HepG2 (cell line): ENCODE results near the gene CALR. TPM values are rescaled to one million over a fixed set of nuclear protein-coding genes. Genes with fewer than 3 reads are reported as not detected.

Experiments
- BCL6 ChIP-seq: IDR thresholded peaks from 2 replicates; pipeline ENCODE4 v1.6.1; 2016; ENCODE audit warnings: missing genetic modification reagents, missing compliant biosample characterization
- ELF3 ChIP-seq: IDR thresholded peaks from 2 replicates; pipeline ENCODE4 v1.6.1; 2016; ENCODE audit warnings: missing genetic modification reagents, missing compliant biosample characterization
- HNF4A ChIP-seq: sonication (generic); formaldehyde crosslinking; IDR thresholded peaks from 2 replicates; pipeline ENCODE4 v1.4.0; 2020; ENCODE audit warnings: missing genetic modification reagents
- JUNB ChIP-seq: sonication (generic); formaldehyde crosslinking; IDR thresholded peaks from 2 replicates; pipeline ENCODE4 v1.8.0; 2022; ENCODE audit warnings: missing genetic modification reagents, mild to moderate bottlenecking, borderline replicate concordance
- NAIF1 ChIP-seq: sonication (generic); formaldehyde crosslinking; IDR thresholded peaks from 2 replicates; pipeline ENCODE4 v1.5.0; 2020; ENCODE audit warnings: mild to moderate bottlenecking, missing genetic modification reagents, borderline replicate concordance
- SCMH1 ChIP-seq: sonication (generic); formaldehyde crosslinking; IDR thresholded peaks from 2 replicates; pipeline ENCODE4 v1.9.0; 2021; ENCODE audit warnings: missing genetic modification reagents, mild to moderate bottlenecking, borderline replicate concordance
- SMYD3 ChIP-seq: sonication (generic); formaldehyde crosslinking; IDR thresholded peaks from 2 replicates; pipeline ENCODE4 v1.8.1; 2023; ENCODE audit warnings: mild to moderate bottlenecking, missing genetic modification reagents
- SP1 ChIP-seq, 2 experiments: fragments of 450-650 bp in 1 of 2; sonication (generic) in 1 of 2; formaldehyde crosslinking in 1 of 2; IDR thresholded peaks; 2 replicates each; pipeline versions ENCODE4 v1.4.0 to v1.6.1; 2016 to 2020; ENCODE audit warnings: missing genetic modification reagents in 1 of 2
- TCF7 ChIP-seq: sonication (generic); IDR thresholded peaks from 2 replicates; pipeline ENCODE4 v1.6.1; 2016; ENCODE audit warnings: antibody characterized with exemption, low read depth
- TFDP1 ChIP-seq: IDR thresholded peaks from 2 replicates; pipeline ENCODE4 v1.6.1; 2016; ENCODE audit warnings: missing compliant biosample characterization, missing genetic modification reagents, borderline replicate concordance
- ZNF318 ChIP-seq: sonication (generic); formaldehyde crosslinking; IDR thresholded peaks from 2 replicates; pipeline ENCODE4 v1.4.0; 2020; ENCODE audit warnings: mild to moderate bottlenecking, missing genetic modification reagents
- ZNF337 ChIP-seq: sonication (generic); formaldehyde crosslinking; IDR thresholded peaks from 2 replicates; pipeline ENCODE4 v1.5.1; 2020; ENCODE audit warnings: missing genetic modification reagents, low read depth, mild to moderate bottlenecking, borderline replicate concordance
- ZNF382 ChIP-seq: sonication (generic); formaldehyde crosslinking; IDR thresholded peaks from 2 replicates; pipeline ENCODE4 v1.5.0; 2020; ENCODE audit warnings: missing genetic modification reagents, mild to moderate bottlenecking, borderline replicate concordance
- ZNF543 ChIP-seq: sonication (generic); formaldehyde crosslinking; IDR thresholded peaks from 2 replicates; pipeline ENCODE4 v1.4.0; 2020; ENCODE audit warnings: mild to moderate bottlenecking, missing genetic modification reagents
- polyA plus RNA-seq, 8 experiments: library from polyadenylated mRNA; depleted of rRNA in 3 of 8; stranded (reverse) in 7 of 8; unstranded in 1 of 8; fragments of >200 nt; fragmentation: Illumina TruSeq in 4 of 8; extraction: Trizol in 4 of 8; gene quantifications; 2 replicates each; pipeline versions ENCODE4 v1.2.1 to v1.2.3, GENCODE V29; 2011 to 2016; ENCODE audit warnings: low read depth in 4 of 8, missing spikeins in 1 of 8, mixed read lengths in 1 of 8; ENCODE audit not compliant: insufficient read depth in 1 of 8
- total RNA-seq, 5 experiments: library from RNA; depleted of rRNA; stranded (reverse); fragments of >200 nt; fragmentation: Illumina TruSeq; extraction: Trizol; gene quantifications; 2 replicates each; pipeline ENCODE4 v1.2.3, GENCODE V29; 2016; ENCODE audit warnings: low read depth in 1 of 5
- TF ChIP-seq, protein P1 (sequence below): sonication (generic); formaldehyde crosslinking; IDR thresholded peaks from 2 replicates; pipeline ENCODE4 v1.8.1; 2023; ENCODE audit warnings: mild to moderate bottlenecking, inconsistent platforms, moderate library complexity, missing genetic modification reagents, borderline replicate concordance
- TF ChIP-seq, protein P2 (sequence below): sonication (generic); formaldehyde crosslinking; IDR thresholded peaks from 2 replicates; pipeline ENCODE4 v1.8.1; 2023; ENCODE audit warnings: mild to moderate bottlenecking, missing genetic modification reagents

The CALR gene
- total and polyA plus RNA-seq, 2 of the 13 experiments (the other 11 are each of a cell fraction or from before 2014, with no cell fraction given): 898 to 934 TPM

DNA sequence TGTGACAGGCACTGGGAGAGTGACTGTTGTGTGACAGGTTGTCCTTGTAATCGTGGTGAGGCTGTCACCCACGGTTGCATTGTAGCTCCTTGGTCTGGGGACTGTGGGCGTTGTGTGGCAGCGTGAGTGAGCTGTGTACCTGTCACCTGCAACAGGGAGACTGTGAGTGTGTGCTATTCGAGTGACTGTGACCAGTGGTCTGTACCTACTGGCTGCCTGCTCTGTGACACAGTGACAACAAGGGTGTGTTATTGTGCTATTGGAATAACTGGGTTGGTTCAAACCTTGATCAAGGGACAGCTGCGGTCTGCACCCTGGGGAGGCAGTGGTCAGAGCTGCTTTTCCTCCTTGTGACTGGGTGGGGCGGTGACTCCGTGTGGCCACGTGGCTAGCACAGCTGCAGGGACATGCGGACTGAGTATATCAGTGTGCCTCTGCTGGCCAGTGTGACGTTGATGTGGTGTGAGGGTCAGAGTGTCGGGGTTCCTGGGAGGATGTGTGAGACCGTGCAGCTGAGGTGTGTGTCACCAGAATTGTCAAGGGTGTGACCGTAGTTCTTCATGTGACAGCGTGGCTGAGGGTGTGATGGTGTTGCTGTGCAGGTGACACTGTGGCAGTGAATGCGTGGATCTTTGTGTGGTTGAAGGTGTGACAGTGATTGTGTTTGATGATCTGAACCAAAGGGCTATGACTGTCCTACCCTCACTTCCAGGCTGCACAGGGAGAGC lies 46.8 kb downstream of the CALR start (continued):
- TF ChIP-seq, protein P1, sequence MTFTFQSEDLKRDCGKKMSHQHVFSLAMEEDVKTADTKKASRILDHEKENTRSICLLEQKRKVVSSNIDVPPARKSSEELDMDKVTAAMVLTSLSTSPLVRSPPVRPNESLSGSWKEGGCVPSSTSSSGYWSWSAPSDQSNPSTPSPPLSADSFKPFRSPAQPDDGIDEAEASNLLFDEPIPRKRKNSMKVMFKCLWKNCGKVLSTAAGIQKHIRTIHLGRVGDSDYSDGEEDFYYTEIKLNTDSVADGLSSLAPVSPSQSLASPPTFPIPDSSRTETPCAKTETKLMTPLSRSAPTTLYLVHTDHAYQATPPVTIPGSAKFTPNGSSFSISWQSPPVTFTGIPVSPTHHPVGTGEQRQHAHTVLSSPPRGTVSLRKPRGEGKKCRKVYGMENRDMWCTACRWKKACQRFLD: no peak
- peak; percentile 74 for TF ChIP-seq JUNB
- TF ChIP-seq SP1 (IDR thresholded peaks at IDR 0.05): no peak
- 0 out of 2 replicates have a peak, but pooled peaks have one; percentile 24 for TF ChIP-seq SP1 (CRISPR knock-in tag; IDR thresholded peaks at IDR 0.05)
- TF ChIP-seq ZNF318 (CRISPR knock-in tag): no peak
- peak; percentile 70; the same call in 1 of the 2 replicates for TF ChIP-seq TFDP1 (CRISPR knock-in tag)
- no peak; the same call in 1 of the 2 replicates for TF ChIP-seq ZNF543 (CRISPR knock-in tag)
- TF ChIP-seq TCF7: no peak
- no peak for TF ChIP-seq SCMH1
- TF ChIP-seq ZNF337: 0 out of 2 replicates have a peak, but pooled peaks have one; percentile 47
- TF ChIP-seq NAIF1: no peak
- TF ChIP-seq, protein P2, sequence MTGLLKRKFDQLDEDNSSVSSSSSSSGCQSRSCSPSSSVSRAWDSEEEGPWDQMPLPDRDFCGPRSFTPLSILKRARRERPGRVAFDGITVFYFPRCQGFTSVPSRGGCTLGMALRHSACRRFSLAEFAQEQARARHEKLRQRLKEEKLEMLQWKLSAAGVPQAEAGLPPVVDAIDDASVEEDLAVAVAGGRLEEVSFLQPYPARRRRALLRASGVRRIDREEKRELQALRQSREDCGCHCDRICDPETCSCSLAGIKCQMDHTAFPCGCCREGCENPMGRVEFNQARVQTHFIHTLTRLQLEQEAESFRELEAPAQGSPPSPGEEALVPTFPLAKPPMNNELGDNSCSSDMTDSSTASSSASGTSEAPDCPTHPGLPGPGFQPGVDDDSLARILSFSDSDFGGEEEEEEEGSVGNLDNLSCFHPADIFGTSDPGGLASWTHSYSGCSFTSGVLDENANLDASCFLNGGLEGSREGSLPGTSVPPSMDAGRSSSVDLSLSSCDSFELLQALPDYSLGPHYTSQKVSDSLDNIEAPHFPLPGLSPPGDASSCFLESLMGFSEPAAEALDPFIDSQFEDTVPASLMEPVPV: no peak
- no peak for TF ChIP-seq SMYD3
- 0 out of 2 replicates have a peak, but pooled peaks have one; percentile 32 for TF ChIP-seq ELF3 (CRISPR knock-in tag)
- no peak for TF ChIP-seq ZNF382 (CRISPR knock-in tag)
- no peak for TF ChIP-seq BCL6
- TF ChIP-seq HNF4A: no peak
